ENCODE results near the gene SORBS2. TPM values are rescaled to one million over a fixed set of nuclear protein-coding genes. Genes with fewer than 3 reads are reported as not detected.

The SORBS2 gene
- polyA plus RNA-seq, 2 of the 4 experiments (the other 2 are of a cell fraction): 0.23 to 0.90 TPM

DNA sequence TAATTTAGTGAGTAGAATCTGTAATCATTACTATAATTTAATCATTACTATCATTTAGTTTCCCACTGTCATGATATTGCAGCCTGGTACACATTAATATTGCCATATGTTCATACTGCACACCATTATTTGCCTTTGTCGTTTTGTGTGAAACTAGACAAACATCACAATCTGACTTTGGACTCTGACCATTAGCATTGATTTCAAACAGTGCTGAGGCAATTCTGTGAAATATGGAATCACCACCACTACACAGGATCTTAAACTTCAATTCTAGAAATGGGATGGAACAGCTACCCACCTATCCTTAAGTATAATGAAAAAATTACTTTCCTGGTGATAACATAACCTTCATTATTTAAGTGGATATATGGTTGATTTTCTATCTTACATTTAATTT is 98.3 kb downstream of the SORBS2 start:
- no peak overlapping the region for H3K4me3 ChIP-seq
- ChIA-PET CTCF (no interaction called here), POLR2A (no interaction called here)
- H3K9me3 ChIP-seq: no peaks in the 10 kb centered on the region
- no peak for TF ChIP-seq RARB (CRISPR knock-in tag; IDR thresholded peaks at IDR 0.05)
- no peak for TF ChIP-seq FOSL2 (IDR thresholded peaks at IDR 0.05)
- TF ChIP-seq FOSL2 (CRISPR knock-in tag; IDR thresholded peaks at IDR 0.05): no peak
- no peak for TF ChIP-seq RAD21 (conservative IDR thresholded peaks at IDR 0.05 in 1 of 2, IDR thresholded peaks at IDR 0.05 in 1 of 2)
- TF ChIP-seq ESRRA (IDR thresholded peaks at IDR 0.05; ENCODE audit: borderline replicate concordance, low read length): no peak
- no peak for TF ChIP-seq TFCP2L1 (CRISPR knock-in tag; IDR thresholded peaks at IDR 0.05)
- no peak for TF ChIP-seq CHD4 (IDR thresholded peaks at IDR 0.05; ENCODE audit: borderline replicate concordance)
- no peak for TF ChIP-seq NFE2L2 (conservative IDR thresholded peaks at IDR 0.05; ENCODE audit: low read length)
- no peak for TF ChIP-seq FOXS1 (CRISPR knock-in tag; IDR thresholded peaks at IDR 0.05)
- TF ChIP-seq, protein P1, sequence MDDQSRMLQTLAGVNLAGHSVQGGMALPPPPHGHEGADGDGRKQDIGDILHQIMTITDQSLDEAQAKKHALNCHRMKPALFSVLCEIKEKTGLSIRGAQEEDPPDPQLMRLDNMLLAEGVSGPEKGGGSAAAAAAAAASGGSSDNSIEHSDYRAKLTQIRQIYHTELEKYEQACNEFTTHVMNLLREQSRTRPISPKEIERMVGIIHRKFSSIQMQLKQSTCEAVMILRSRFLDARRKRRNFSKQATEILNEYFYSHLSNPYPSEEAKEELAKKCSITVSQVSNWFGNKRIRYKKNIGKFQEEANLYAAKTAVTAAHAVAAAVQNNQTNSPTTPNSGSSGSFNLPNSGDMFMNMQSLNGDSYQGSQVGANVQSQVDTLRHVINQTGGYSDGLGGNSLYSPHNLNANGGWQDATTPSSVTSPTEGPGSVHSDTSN (IDR thresholded peaks at IDR 0.05): no peak
- no peak for TF ChIP-seq MAFK (IDR thresholded peaks at IDR 0.05; ENCODE audit: partially characterized antibody)
- TF ChIP-seq, protein P2, sequence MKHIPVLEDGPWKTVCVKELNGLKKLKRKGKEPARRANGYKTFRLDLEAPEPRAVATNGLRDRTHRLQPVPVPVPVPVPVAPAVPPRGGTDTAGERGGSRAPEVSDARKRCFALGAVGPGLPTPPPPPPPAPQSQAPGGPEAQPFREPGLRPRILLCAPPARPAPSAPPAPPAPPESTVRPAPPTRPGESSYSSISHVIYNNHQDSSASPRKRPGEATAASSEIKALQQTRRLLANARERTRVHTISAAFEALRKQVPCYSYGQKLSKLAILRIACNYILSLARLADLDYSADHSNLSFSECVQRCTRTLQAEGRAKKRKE (CRISPR knock-in tag; IDR thresholded peaks at IDR 0.05; ENCODE audit: low read depth): no peak
- no peak for TF ChIP-seq CBX2 (IDR thresholded peaks at IDR 0.05; ENCODE audit: borderline replicate concordance, low read depth)
- TF ChIP-seq GATA3 (IDR thresholded peaks at IDR 0.05; ENCODE audit: borderline replicate concordance): no peak
- no peak for TF ChIP-seq RCOR1 (IDR thresholded peaks at IDR 0.05; ENCODE audit: low read depth, low read length)
- no peak for TF ChIP-seq RFX5 (IDR thresholded peaks at IDR 0.05)
- DNase-seq (ENCODE audit: low read depth in 1 of 2, low spot score in 1 of 2) (no peak), ATAC-seq (no peak), FAIRE-seq (no peak)
- peak overlapping the region in 1 of 2 experiments; percentile 10; a peak in 1 of 6 replicates for H3K27ac ChIP-seq
- H3K4me2 ChIP-seq: peak overlapping the region; percentile 34; the same call in 2 of the 3 replicates
- peaks cover 5% of the 10 kb centered on the region; the same call in 1 of the 3 replicates for H3K4me1 ChIP-seq
- 9% methylated on average over 1 of the region's 1 CpG for WGBS (ENCODE audit: missing lambda C conversion rate)

DNA sequence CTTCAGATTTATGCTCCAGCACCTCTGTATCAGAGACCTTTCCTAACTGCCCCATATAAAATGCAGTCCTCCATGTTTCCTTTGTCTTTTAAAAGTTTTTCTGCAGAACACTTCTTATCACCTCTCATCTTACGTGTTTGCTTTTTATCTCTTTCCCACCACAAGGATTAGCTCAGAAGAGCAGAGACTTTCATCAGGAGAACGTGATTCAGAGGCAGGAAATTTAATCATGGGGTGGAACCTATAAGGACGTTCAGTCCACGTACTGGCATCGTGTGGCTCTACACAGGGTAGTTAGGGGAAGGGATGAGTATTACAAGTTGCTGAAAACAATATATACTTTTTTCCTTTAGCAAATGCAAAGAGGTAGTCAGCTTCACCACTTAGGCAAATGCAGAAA is 98.7 kb downstream of the SORBS2 start:
- ATAC-seq (no peak), FAIRE-seq (no peak), DNase-seq (ENCODE audit: low read depth in 1 of 2, low spot score in 1 of 2) (no peak)
- CTCF ChIA-PET: no interaction called here
- POLR2A ChIA-PET: no interaction called here
- Histone ChIP-seq H3K27ac (peak overlapping the region in 1 of 2 experiments; percentile 27; a peak in 1 of 6 replicates), H3K4me1 (peaks cover 5% of the 10 kb centered on the region; the same call in 1 of the 3 replicates), H3K4me2 (peak overlapping the region; percentile 34), H3K9me3 (no peaks in the 10 kb centered on the region), H3K4me3 (no peak overlapping the region)
- WGBS (ENCODE audit: missing lambda C conversion rate): 52% methylated on average over 5 of the region's 5 CpGs
- TF ChIP-seq CEBPB (IDR thresholded peaks at IDR 0.05): no peak
- no peak for TF ChIP-seq RAD21 (conservative IDR thresholded peaks at IDR 0.05 in 1 of 2, IDR thresholded peaks at IDR 0.05 in 1 of 2)
- no peak for TF ChIP-seq GATA3 (IDR thresholded peaks at IDR 0.05; ENCODE audit: borderline replicate concordance)
- TF ChIP-seq, protein P3, sequence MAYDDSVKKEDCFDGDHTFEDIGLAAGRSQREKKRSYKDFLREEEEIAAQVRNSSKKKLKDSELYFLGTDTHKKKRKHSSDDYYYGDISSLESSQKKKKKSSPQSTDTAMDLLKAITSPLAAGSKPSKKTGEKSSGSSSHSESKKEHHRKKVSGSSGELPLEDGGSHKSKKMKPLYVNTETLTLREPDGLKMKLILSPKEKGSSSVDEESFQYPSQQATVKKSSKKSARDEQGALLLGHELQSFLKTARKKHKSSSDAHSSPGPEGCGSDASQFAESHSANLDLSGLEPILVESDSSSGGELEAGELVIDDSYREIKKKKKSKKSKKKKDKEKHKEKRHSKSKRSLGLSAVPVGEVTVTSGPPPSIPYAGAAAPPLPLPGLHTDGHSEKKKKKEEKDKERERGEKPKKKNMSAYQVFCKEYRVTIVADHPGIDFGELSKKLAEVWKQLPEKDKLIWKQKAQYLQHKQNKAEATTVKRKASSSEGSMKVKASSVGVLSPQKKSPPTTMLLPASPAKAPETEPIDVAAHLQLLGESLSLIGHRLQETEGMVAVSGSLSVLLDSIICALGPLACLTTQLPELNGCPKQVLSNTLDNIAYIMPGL (CRISPR knock-in tag; IDR thresholded peaks at IDR 0.05; ENCODE audit: borderline replicate concordance): no peak
- TF ChIP-seq RNF2 (IDR thresholded peaks at IDR 0.05; ENCODE audit: borderline replicate concordance, low read depth): no peak
- no peak for TF ChIP-seq MYC (IDR thresholded peaks at IDR 0.05; ENCODE audit: borderline replicate concordance, low read length)
- TF ChIP-seq MAZ (IDR thresholded peaks at IDR 0.05; ENCODE audit: borderline replicate concordance, low read depth, low read length): no peak
- no peak for TF ChIP-seq HEYL (CRISPR knock-in tag; IDR thresholded peaks at IDR 0.05)
- no peak for TF ChIP-seq FOXS1 (CRISPR knock-in tag; IDR thresholded peaks at IDR 0.05)
- TF ChIP-seq CBX2 (IDR thresholded peaks at IDR 0.05; ENCODE audit: borderline replicate concordance, low read depth): no peak
- no peak for TF ChIP-seq RCOR1 (IDR thresholded peaks at IDR 0.05; ENCODE audit: low read depth, low read length)
- TF ChIP-seq CHD2 (IDR thresholded peaks at IDR 0.05; ENCODE audit: low read length, partially characterized antibody): no peak
- no peak for TF ChIP-seq FOSB (CRISPR knock-in tag; IDR thresholded peaks at IDR 0.05)
- no peak for TF ChIP-seq HOXB5 (CRISPR knock-in tag; IDR thresholded peaks at IDR 0.05)
- TF ChIP-seq MAFK (IDR thresholded peaks at IDR 0.05; ENCODE audit: partially characterized antibody): no peak
- no peak for TF ChIP-seq CHD4 (IDR thresholded peaks at IDR 0.05; ENCODE audit: borderline replicate concordance)
- TF ChIP-seq ZNF302 (CRISPR knock-in tag; IDR thresholded peaks at IDR 0.05): no peak
- TF ChIP-seq HDAC2 (IDR thresholded peaks at IDR 0.05): no peak
